Body of pancreas (tissue), 4 donors: ENCODE measurements around the gene MARCHF11. TPM values are rescaled to one million over a fixed set of nuclear protein-coding genes. Genes with fewer than 3 reads are reported as not detected.

Experiments
- ATAC-seq: fragments of 150-250 bp; one replicate; pipeline ENCODE4 v1.9.1; 2016
- DNase-seq, 4 donors: peaks; one replicate each; pipeline ENCODE4 v3.0.0-alpha.2; 2019
- H3K27ac ChIP-seq, 4 donors: fragments of 200-600 bp; sonication (generic); 1 replicate in 3 of 4; 2 replicates in 1 of 4; pipeline versions ENCODE4 v1.5.1 to v1.6.1; 2016 to 2019; ENCODE audit warnings: mild to moderate bottlenecking in 1 of 4, mixed read lengths in 1 of 4, moderate library complexity in 1 of 4
- H3K27me3 ChIP-seq, 2 donors: fragments of 200-600 bp; sonication (generic); one replicate each; pipeline ENCODE4 v1.6.0; 2016; ENCODE audit warnings: mild to moderate bottlenecking in 1 of 2
- H3K36me3 ChIP-seq, 2 donors: fragments of 200-600 bp; sonication (generic); replicated peaks in 1 of 2; 2 replicates each; pipeline ENCODE4 v1.5.1; 2016; ENCODE audit warnings: low read depth in 2 of 2; ENCODE audit not compliant: insufficient read depth in 1 of 2
- H3K4me1 ChIP-seq: fragments of 200-600 bp; sonication (generic); one replicate; pipeline ENCODE4 v1.6.0; 2016
- H3K4me3 ChIP-seq, 2 donors: fragments of 200-600 bp; sonication (generic); 1 replicate in 1 of 2; 2 replicates in 1 of 2; pipeline ENCODE4 v1.5.1; 2016 to 2019
- H3K9me3 ChIP-seq, 3 donors: fragments of 200-600 bp; sonication (generic); 1 replicate in 2 of 3; 2 replicates in 1 of 3; pipeline ENCODE4 v1.5.1; 2016
- CTCF ChIP-seq, 7 experiments: fragments of 450-650 bp in 4 of 7; fragments of 200-600 bp in 3 of 7; sonication (generic) in 3 of 7; IDR thresholded peaks; one replicate each; pipeline ENCODE4 v1.5.1; 2016 to 2019; ENCODE audit warnings: antibody characterized with exemption in 7 of 7
- POLR2A ChIP-seq, 3 donors: fragments of 450-650 bp; IDR thresholded peaks; one replicate each; pipeline ENCODE4 v1.6.1; 2016; ENCODE audit warnings: antibody characterized with exemption in 3 of 3, mild to moderate bottlenecking in 2 of 3
- WGBS, 2 donors: methylation state at CpG; one replicate each; pipeline ENCODE4 v1.1.5; 2017; 5-methylcytosine and 5-hydroxymethylcytosine counted together
- intact Hi-C: fragments of 100-400 bp; cut with DNase I; formaldehyde crosslinking; loops from one replicate; pipeline ENCODE4 v1.15.1; 2023
- total RNA-seq, 2 donors: library from RNA; depleted of rRNA; stranded (reverse); fragments of >200 nt; gene quantifications; one replicate each; pipeline ENCODE4 v1.1.0, GENCODE V29; 2016

Gene MARCHF11
- total RNA-seq, 2 donors from 2014 or later: not detected

GRCh38 chr5:16049761-16050160 is 129.8 kb downstream of the MARCHF11 start:
- H3K27me3 ChIP-seq: no peaks in the 10 kb centered on the region
- ATAC-seq (no peak), DNase-seq (no peak)
- H3K4me1 ChIP-seq: no peaks in the 10 kb centered on the region
- 71 to 77% methylated on average over 1 of the region's 1 CpG for WGBS, 2 donors
- TF ChIP-seq CTCF (IDR thresholded peaks at IDR 0.05): no peak
- TF ChIP-seq POLR2A (IDR thresholded peaks at IDR 0.05): no peak
- H3K36me3 ChIP-seq: no peaks in the 10 kb centered on the region
- no peaks in the 10 kb centered on the region for H3K9me3 ChIP-seq
- no peak overlapping the region for H3K4me3 ChIP-seq
- no peak overlapping the region for H3K27ac ChIP-seq
- intact Hi-C loops: no loop called here

- no peak for ATAC-seq
Observed at GRCh38 chr5:16048132-16048531, 131.5 kb downstream of the MARCHF11 start.

GRCh38 chr5:16043349-16043965 is 136.1 kb downstream of the MARCHF11 start:
- Histone ChIP-seq H3K4me1 (no peaks in the 10 kb centered on the region), H3K4me3 (no peak overlapping the region), H3K27me3 (no peaks in the 10 kb centered on the region), H3K9me3 (no peaks in the 10 kb centered on the region), H3K27ac (no peak overlapping the region), H3K36me3 (no peaks in the 10 kb centered on the region)
- intact Hi-C loops: no loop called here
- ATAC-seq (no peak), DNase-seq (no peak)
- no peak for TF ChIP-seq POLR2A (IDR thresholded peaks at IDR 0.05)
- 50 to 51% methylated on average over 5 of the region's 5 CpGs for WGBS, 2 donors

More at GRCh38 chr5:16048132-16048531, 131.5 kb downstream of the MARCHF11 start:
- Histone ChIP-seq H3K4me1 (no peaks in the 10 kb centered on the region), H3K27me3 (no peaks in the 10 kb centered on the region), H3K4me3 (no peak overlapping the region), H3K9me3 (no peaks in the 10 kb centered on the region), H3K27ac (no peak overlapping the region), H3K36me3 (no peaks in the 10 kb centered on the region)
- TF ChIP-seq POLR2A (IDR thresholded peaks at IDR 0.05) (no peak), CTCF (IDR thresholded peaks at IDR 0.05) (no peak)
- intact Hi-C loops: no loop called here
- no peak for DNase-seq

- Histone ChIP-seq H3K36me3 (no peaks in the 10 kb centered on the region), H3K9me3 (no peaks in the 10 kb centered on the region), H3K4me1 (no peaks in the 10 kb centered on the region), H3K27ac (no peak overlapping the region), H3K27me3 (no peaks in the 10 kb centered on the region), H3K4me3 (no peak overlapping the region)
- DNase-seq: no peak
- 56 to 63% methylated on average over 8 of the region's 8 CpGs for WGBS, 2 donors
- intact Hi-C loops: no loop called here
- ATAC-seq: no peak
- TF ChIP-seq POLR2A (IDR thresholded peaks at IDR 0.05) (no peak), CTCF (IDR thresholded peaks at IDR 0.05) (no peak)
Observed at GRCh38 chr5:16037121-16037845, 142.3 kb downstream of the MARCHF11 start.

- intact Hi-C loops: no loop called here
- WGBS, 2 donors: 53 to 57% methylated on average over 8 of the region's 8 CpGs
- Histone ChIP-seq H3K9me3 (no peaks in the 10 kb centered on the region), H3K4me3 (no peak overlapping the region), H3K36me3 (no peaks in the 10 kb centered on the region), H3K27me3 (no peaks in the 10 kb centered on the region), H3K4me1 (no peaks in the 10 kb centered on the region), H3K27ac (no peak overlapping the region)
- ATAC-seq (no peak), DNase-seq (no peak)
- no peak for TF ChIP-seq CTCF (IDR thresholded peaks at IDR 0.05)
- TF ChIP-seq POLR2A (IDR thresholded peaks at IDR 0.05): no peak
Observed at GRCh38 chr5:16034319-16035001, 145.1 kb downstream of the MARCHF11 start.
